Tibial nerve (tissue), 3 donors: ENCODE results near the gene ASXL1.

Experiments
- CTCF ChIP-seq, 5 experiments: fragments of 200-600 bp in 3 of 5; fragments of 450-650 bp in 2 of 5; sonication (generic) in 3 of 5; IDR thresholded peaks; one replicate each; pipeline ENCODE4 v1.5.1; 2016 to 2019; ENCODE audit warnings: antibody characterized with exemption in 5 of 5, mild to moderate bottlenecking in 3 of 5, moderate library complexity in 2 of 5
- POLR2A ChIP-seq, 2 donors: fragments of 450-650 bp; IDR thresholded peaks; one replicate each; pipeline ENCODE4 v1.6.1; 2017; ENCODE audit warnings: antibody characterized with exemption in 2 of 2, mild to moderate bottlenecking in 2 of 2, moderate library complexity in 2 of 2

GRCh38 chr20:32434434-32434833 lies 76.3 kb downstream of the ASXL1 start:
- TF ChIP-seq CTCF (IDR thresholded peaks at IDR 0.05) = no peak
- no peak for TF ChIP-seq POLR2A (IDR thresholded peaks at IDR 0.05)
